Ovary (tissue), 1 donor: ENCODE results near the gene DSC2.

Experiments used
- EP300 ChIP-seq: sonication (generic); formaldehyde crosslinking; IDR thresholded peaks from one replicate; pipeline ENCODE4 v1.6.1; 2017; ENCODE audit warnings: antibody characterized with exemption
- POLR2A ChIP-seq: fragments of 450-650 bp; IDR thresholded peaks from one replicate; pipeline ENCODE4 v1.6.1; 2017; ENCODE audit warnings: antibody characterized with exemption, mild to moderate bottlenecking, moderate library complexity

- no peak for TF ChIP-seq EP300
- no peak for TF ChIP-seq POLR2A
Observed at GRCh38 chr18:31105733-31106132, 3.5 kb upstream of the DSC2 start.
